ENCODE results near the gene KCNQ1OT1. TPM values are rescaled to one million over a fixed set of nuclear protein-coding genes. Genes with fewer than 3 reads are reported as not detected.

The KCNQ1OT1 gene
- total RNA-seq, 1 donor from 2014 or later = 0.33 TPM

DNA sequence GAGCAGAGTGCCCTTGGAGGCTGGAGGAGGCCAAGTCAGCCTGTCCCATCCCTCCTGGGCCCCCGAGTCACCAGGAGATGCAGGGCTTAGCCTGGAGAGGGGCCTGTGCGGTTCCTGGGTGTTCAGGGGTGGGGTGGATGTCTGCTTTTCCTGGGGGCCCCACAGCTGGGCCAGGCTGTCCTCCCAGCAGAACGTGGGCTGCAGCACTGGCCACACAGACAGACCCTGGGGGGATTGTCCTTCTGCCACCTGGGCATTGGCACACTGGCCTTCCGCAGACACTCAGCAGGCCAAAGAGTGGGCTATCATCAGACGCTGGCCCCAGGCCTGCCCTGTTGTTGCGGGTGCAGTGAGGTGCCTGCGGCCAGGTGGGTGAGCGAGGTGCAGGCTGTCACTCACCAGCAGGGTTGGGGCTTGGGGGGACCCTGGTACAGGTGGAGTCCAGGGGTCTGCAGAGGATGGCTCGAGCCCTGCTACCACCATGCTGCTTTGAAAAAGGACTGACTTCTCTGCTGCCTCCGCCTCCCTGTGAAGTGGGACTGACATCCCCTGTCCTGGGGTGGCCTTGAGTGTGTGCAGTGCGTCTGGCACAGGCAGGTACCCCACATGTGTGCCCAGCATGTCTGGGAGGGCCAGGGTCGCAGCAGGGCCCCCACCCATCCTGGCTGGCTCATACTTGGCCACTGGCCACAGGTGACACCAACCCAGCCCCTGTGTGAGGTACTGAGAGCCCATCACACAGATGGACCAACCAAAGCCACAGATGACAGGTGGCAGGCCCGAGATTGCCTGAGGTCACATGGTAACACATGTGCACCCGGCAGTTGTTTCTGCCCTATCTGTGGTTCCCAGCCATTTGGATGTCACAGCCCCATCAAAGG is 39.0 kb upstream of the KCNQ1OT1 start:
- H3K36me3 ChIP-seq = no peaks in the 10 kb centered on the region
- DNase-seq = no peak
- peaks cover 24% of the 10 kb centered on the region for H3K4me1 ChIP-seq
- H3K9me3 ChIP-seq (replicated peaks) = no peaks in the 10 kb centered on the region
- H3K27ac ChIP-seq (replicated peaks) = no peak overlapping the region
- intact Hi-C loops (cut with micrococcal nuclease) = no loop called here
- TF ChIP-seq, protein P1, sequence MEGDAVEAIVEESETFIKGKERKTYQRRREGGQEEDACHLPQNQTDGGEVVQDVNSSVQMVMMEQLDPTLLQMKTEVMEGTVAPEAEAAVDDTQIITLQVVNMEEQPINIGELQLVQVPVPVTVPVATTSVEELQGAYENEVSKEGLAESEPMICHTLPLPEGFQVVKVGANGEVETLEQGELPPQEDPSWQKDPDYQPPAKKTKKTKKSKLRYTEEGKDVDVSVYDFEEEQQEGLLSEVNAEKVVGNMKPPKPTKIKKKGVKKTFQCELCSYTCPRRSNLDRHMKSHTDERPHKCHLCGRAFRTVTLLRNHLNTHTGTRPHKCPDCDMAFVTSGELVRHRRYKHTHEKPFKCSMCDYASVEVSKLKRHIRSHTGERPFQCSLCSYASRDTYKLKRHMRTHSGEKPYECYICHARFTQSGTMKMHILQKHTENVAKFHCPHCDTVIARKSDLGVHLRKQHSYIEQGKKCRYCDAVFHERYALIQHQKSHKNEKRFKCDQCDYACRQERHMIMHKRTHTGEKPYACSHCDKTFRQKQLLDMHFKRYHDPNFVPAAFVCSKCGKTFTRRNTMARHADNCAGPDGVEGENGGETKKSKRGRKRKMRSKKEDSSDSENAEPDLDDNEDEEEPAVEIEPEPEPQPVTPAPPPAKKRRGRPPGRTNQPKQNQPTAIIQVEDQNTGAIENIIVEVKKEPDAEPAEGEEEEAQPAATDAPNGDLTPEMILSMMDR (IDR thresholded peaks at IDR 0.05; ENCODE audit: borderline replicate concordance) = no peak
- no peak overlapping the region for H3K4me3 ChIP-seq
- no peaks in the 10 kb centered on the region for H3K27me3 ChIP-seq (ENCODE audit: low read depth)

DNA sequence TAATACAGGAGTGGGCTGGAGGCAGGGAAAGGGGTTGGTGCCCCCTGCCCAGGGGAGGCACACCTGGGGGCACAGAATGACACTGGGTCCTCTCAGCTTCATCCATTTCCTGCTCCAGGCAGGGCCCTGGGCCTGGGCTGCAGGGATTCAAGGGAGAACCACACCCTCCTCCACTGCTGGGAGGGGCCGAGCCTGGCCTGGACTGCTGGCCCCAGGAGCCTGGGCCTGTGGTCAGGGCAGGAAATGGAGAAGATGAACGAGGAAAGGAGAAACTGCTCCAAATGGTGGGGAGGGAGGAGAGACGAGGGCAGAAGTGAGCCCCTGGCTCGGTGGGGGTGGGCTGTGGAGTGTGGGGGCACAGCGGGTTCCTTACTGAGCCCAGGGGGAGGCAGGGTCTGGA is 38.1 kb upstream of the KCNQ1OT1 start:
- intact Hi-C loops (cut with micrococcal nuclease) = no loop called here
- DNase-seq = peak; percentile 46
- no peak overlapping the region for H3K4me3 ChIP-seq
- H3K27me3 ChIP-seq (ENCODE audit: low read depth) = no peaks in the 10 kb centered on the region
- TF ChIP-seq, protein P1 (IDR thresholded peaks at IDR 0.05; ENCODE audit: borderline replicate concordance) = no peak
- H3K4me1 ChIP-seq = peaks cover 24% of the 10 kb centered on the region
- H3K27ac ChIP-seq (replicated peaks) = no peak overlapping the region
- no peaks in the 10 kb centered on the region for H3K9me3 ChIP-seq (replicated peaks)
- no peaks in the 10 kb centered on the region for H3K36me3 ChIP-seq

DNA sequence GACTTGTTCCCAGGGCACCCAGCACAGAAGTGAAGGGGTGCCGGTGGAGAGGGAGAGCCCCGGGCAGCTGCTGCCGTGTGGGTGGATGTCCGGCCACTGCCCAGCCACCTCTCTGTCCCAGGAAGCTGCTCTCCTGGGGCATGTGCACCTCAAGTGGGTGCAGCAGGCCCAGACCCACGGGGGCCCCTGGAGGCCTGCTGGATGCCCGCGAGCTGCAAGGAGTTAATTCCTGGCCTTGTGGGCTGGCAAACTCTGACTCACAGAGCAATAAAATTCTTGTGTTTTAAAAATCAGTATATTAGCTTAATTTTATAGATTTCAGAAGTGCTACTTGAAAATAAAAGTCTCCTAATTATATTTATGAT is 37.4 kb upstream of the KCNQ1OT1 start:
- TF ChIP-seq, protein P1 (IDR thresholded peaks at IDR 0.05; ENCODE audit: borderline replicate concordance) = no peak
- no peak overlapping the region for H3K27ac ChIP-seq (replicated peaks)
- peaks cover 24% of the 10 kb centered on the region for H3K4me1 ChIP-seq
- intact Hi-C loops (cut with micrococcal nuclease) = no loop called here
- no peak overlapping the region for H3K4me3 ChIP-seq
- H3K36me3 ChIP-seq = no peaks in the 10 kb centered on the region
- DNase-seq = no peak
- no peaks in the 10 kb centered on the region for H3K9me3 ChIP-seq (replicated peaks)
- no peaks in the 10 kb centered on the region for H3K27me3 ChIP-seq (ENCODE audit: low read depth)

DNA sequence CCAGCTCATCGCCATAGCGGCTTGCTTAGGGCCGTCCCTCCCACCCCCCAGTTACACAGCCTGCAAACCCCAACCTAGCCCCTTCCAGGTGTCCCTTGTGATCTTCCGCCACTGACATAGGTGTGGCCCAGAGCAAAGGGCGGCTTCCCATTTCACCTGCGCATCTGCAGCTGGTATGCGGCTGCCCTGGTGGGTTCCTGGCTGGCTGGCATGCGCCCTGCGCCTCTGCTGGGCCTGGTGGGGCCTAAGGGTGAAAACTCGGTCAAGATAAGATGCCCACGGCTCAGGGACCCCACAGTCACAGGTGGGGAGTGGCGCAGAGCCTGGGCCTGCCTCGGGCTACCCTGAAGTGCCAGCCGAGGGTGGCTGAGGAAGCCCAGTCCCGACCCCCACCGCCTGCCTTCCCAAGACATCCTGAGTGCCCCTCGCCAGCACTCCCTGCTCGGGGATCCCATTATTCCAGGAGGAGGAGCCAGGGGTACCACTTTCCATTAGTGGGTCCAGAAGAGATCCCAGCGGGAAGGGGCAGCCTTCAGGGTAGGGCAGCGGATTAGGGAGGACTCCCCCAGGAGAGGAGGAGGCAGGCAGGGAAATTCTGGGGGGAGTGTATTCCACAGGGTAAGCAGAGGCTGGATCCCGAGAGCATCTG is 36.9 kb upstream of the KCNQ1OT1 start:
- intact Hi-C loops (cut with micrococcal nuclease) = no loop called here

DNA sequence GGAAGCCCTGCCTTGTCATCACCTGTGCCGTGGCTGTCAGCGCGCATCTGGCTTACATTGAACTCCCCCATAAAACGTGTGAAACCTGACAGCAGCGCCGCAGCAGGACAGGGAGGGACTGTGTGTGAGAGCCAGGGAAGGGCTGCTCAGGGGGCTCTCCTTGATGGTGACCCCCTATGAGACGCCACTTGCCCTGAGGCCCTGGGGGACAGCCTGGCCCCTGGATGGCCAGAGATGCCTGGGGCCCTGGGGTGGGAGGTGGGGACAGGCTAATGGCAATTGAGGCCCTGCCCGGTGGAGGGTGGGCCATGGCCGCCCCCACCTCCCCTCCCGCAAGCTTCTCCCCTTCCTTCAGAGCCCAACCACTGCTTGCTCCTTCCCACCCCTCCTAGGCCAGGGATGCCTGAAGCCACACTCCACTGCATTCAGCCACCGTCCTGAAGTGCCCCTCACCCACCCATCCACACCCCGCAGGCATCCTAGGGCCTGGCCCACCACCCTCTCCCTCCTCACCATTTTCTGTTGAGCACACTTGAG is 35.3 kb upstream of the KCNQ1OT1 start:
- Histone ChIP-seq H3K27me3 (ENCODE audit: low read depth) (no peaks in the 10 kb centered on the region), H3K4me3 (no peak overlapping the region), H3K9me3 (replicated peaks) (no peaks in the 10 kb centered on the region), H3K4me1 (peaks cover 21% of the 10 kb centered on the region), H3K27ac (replicated peaks) (no peak overlapping the region), H3K36me3 (no peaks in the 10 kb centered on the region)
- intact Hi-C loops (cut with micrococcal nuclease) = no loop called here
- TF ChIP-seq, protein P1 (IDR thresholded peaks at IDR 0.05; ENCODE audit: borderline replicate concordance) = no peak
- DNase-seq = no peak

More for the DNA sequence above, 36.9 kb upstream of the KCNQ1OT1 start:
- DNase-seq = no peak
- Histone ChIP-seq H3K4me3 (no peak overlapping the region), H3K27me3 (ENCODE audit: low read depth) (no peaks in the 10 kb centered on the region), H3K4me1 (peaks cover 22% of the 10 kb centered on the region), H3K9me3 (replicated peaks) (no peaks in the 10 kb centered on the region), H3K27ac (replicated peaks) (no peak overlapping the region), H3K36me3 (no peaks in the 10 kb centered on the region)
- TF ChIP-seq, protein P1 (IDR thresholded peaks at IDR 0.05; ENCODE audit: borderline replicate concordance) = no peak
